ENCODE results near the gene PLXNB2.

The PLXNB2 gene

DNA sequence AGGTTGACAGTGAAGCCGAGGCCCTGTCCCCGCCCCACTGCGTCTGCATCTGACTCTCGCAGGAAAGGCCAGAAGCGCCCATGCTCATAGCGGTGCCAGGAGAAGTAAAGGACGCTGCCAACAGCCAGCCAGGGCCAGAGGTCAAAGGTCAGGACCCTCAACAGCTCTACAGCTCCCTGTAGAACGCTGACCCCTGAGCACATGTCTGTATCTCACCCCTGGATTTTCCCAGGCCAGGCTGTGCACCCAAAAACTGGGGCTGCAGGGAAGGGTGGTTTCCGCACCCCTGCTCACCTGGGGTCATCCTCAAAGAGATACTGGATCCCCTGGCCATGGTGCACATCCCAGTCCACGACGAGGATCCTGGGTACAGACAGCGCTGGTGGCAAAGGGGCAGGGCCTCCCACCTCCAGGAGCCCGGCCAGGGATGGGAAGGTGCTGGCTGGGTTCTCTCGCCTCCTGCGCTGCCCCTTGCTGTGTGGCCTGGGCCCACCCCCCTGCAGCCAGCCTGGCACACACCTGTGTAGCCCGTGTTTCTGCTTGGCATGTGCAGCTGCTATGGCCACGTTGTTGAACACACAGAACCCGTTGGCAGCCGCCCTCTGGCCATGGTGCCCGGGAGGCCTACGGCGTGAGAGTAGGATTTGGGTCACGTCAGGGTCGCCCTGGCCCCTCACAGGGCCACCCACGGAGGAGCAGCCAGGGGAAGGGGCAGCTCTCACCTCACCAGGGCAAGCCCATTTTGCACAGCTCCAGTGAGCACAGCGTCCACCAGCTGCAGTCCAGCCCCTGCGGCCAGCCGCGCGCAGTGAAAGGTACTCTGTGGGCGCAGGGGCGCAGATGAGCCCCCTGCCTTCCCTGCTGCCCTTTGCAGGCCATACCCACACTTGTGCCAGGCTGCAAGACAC lies 57.9 kb downstream of the PLXNB2 start:
- no peak for TF ChIP-seq CTCF (IDR thresholded peaks at IDR 0.05; ENCODE audit: borderline replicate concordance, control extremely low read depth, extremely low read depth, insufficient read depth, missing control alignments)
- DNase-seq (ENCODE audit: low spot score): no peak
- in situ Hi-C loops (cut with MboI; ENCODE audit: low sequenced_read_pairs, unreplicated experiment): no loop called here

DNA sequence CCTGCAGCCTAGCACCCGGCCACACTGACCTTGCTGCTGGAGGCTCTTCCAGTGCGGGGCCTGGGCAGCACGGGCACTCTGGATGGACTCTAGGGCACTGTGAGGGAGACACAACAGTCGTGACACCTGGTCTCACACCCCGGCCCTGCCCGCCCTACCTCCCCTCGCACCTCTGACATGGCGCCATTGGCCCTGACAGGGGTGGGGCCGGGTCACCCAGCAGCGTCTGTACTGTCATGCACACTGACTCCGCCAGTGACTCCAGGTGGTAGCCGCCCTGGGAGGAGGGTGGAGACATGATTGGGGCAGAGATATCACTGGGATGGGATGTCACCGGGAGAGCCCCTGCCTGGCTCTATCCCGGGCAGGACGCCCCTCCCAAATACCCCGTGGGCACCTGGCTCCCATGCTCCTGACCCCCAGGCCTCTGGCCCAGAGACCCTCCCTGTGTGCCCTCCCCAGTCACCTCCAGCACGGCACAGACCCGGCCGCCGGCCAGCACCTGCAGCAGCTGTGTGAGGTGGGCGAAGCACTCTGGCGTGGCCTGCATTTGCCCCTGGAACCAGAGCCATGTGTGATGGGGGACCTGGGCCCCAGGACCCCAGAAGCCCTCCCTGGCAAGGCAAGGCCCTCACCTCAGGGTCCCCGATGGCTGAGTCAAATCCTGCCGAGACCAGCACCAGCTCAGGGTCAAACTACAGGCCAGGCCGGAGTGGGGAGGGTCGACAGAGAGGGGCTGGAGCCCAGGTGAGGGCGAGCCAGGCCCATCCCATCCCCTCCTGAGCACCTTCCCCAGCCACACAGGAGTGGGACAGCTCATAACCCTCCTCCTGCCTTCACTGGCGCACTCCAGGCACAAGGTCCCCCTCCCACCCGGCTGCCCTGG lies 59.0 kb downstream of the PLXNB2 start:
- in situ Hi-C loops (cut with MboI; ENCODE audit: low sequenced_read_pairs, unreplicated experiment): no loop called here
- TF ChIP-seq CTCF (IDR thresholded peaks at IDR 0.05; ENCODE audit: borderline replicate concordance, control extremely low read depth, extremely low read depth, insufficient read depth, missing control alignments): no peak
- DNase-seq (ENCODE audit: low spot score): no peak

- no peak for TF ChIP-seq CTCF (IDR thresholded peaks at IDR 0.05; ENCODE audit: borderline replicate concordance, control extremely low read depth, extremely low read depth, insufficient read depth, missing control alignments)
- DNase-seq (ENCODE audit: low spot score): peak; percentile 64
- in situ Hi-C loops (cut with MboI; ENCODE audit: low sequenced_read_pairs, unreplicated experiment): no loop called here
Measured at GRCh38 chr22:50247748-50248147, 59.7 kb downstream of the PLXNB2 start.

DNA sequence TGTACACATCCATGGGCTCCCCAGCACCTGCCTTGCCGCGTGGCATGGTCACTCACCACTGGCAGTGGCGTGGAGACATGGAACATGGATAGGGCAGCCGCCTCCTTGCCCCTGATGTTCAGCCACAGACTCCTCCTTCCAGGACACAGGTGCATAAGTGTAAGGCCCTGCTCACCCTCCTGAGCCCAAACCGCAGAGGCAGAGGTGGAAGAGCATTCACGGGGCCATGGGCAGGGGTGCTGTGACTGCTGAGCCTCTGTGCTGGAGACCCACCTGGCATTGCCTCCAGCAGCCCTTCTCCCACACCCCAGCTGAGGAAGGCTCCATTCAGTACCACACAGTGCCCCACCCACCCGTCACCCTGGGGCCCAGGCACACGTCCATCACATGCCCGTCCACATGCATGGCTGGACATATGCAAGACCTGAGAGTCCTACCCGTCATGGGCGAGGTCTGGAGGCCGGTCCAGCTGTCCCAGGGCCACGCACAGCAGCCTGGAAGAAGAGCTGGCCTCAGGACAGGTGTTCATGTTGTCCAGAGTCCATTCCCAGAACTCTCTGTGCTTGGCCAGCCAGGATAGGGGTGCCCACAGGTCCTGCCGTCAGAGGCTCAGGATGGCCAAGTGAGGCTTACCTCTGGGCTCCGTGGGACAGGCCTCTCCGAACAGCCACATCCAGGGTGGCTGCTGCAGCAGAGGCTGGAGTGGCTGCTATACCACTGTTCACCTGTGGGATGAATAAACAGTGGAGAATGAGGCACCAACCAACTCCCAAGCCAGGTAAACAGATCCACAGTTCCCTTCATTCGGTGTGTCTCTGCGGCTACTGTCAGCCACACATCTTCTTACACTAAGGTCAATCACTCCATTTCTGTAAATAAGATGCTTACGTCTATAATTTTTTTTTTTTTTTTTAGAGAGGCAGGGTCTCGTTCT lies 60.9 kb downstream of the PLXNB2 start:
- DNase-seq (ENCODE audit: low spot score): no peak
- no peak for TF ChIP-seq CTCF (IDR thresholded peaks at IDR 0.05; ENCODE audit: borderline replicate concordance, control extremely low read depth, extremely low read depth, insufficient read depth, missing control alignments)
- in situ Hi-C loops (cut with MboI; ENCODE audit: low sequenced_read_pairs, unreplicated experiment): no loop called here

DNA sequence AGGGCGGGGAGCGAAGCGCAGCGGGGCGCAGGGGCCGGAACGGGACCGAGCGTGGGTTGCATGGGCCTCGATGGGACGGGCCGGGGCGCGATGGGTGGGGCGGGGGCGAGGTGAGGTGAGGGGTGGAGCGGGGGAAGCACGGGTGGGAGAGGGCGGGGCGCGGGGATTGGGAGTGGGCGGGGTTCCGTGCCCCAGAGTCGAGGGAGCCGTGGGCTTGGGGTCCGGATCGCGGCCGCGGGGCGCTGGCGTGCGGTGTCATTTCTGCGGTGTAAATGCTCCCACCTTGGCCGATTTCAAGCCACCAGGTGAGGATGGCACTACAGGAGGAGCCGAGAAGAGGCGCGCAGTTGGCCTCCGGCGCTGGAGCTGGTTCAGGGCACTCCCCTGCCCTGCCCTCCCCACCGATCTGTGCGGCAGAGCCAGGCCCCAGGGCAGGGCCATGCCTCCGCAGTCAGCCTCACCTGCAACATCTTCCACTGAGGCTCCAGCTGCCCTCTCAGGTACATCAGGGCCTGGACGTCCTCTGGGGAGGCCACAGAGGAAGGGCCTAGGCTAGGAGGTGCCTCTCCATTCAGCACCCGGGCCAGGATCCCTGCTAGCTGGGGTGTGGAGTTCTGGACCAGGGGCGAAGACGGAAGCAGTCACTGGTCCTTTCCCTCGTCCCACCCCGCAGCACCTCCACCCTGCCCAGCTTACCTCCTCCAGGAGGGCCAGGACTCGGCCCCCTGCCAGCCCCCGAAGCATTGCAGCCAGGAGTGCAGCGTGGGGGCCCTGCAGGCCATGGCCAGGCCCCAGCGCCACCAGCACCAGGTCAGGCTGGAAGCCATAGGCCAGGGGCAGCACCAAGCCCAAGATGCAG lies 62.0 kb downstream of the PLXNB2 start:
- DNase-seq (ENCODE audit: low spot score): no peak
- no peak for TF ChIP-seq CTCF (IDR thresholded peaks at IDR 0.05; ENCODE audit: borderline replicate concordance, control extremely low read depth, extremely low read depth, insufficient read depth, missing control alignments)
- in situ Hi-C loops (cut with MboI; ENCODE audit: low sequenced_read_pairs, unreplicated experiment): no loop called here
